HG03175 (cell line): ENCODE data around the gene HS6ST1.

Experiments used
- ATAC-seq: cut with Tn5 transposase; IDR thresholded peaks from one replicate; pipeline ENCODE4 v1.9.1; 2021; ENCODE audit warnings: mild to moderate bottlenecking, moderate library complexity; ENCODE audit not compliant: unreplicated experiment

The HS6ST1 gene

GRCh38 chr2:128300151-128301020 lies 18.3 kb downstream of the HS6ST1 start:
- ATAC-seq, result no peak

- no peak for ATAC-seq
Observed at GRCh38 chr2:128299628-128300027, 19.0 kb downstream of the HS6ST1 start.

GRCh38 chr2:128298846-128299507 lies 19.7 kb downstream of the HS6ST1 start:
- ATAC-seq, result no peak

DNA sequence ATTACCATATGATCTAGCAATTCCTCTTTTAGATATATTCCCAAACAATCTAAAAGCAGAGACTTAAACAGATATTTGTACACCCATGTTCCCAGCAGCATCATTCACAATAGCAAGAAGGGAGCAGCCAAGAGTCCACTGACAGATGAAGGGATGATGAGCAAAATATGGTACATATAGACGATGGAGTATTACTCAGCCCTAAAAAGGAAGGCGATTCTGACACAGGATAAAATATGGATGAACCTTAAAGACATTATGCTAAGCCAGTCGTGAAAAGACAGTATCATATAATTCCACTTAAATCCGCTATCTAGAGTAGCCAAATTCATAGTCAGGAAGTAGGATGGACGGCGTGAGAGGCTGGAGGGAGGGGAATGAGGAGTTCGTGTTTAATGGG lies 20.4 kb downstream of the HS6ST1 start:
- no peak for ATAC-seq

- ATAC-seq, result no peak
Observed at GRCh38 chr2:128293870-128294455, 24.7 kb downstream of the HS6ST1 start.

GRCh38 chr2:128293426-128293755 lies 25.3 kb downstream of the HS6ST1 start:
- ATAC-seq, result no peak

- no peak for ATAC-seq
Observed at GRCh38 chr2:128292599-128293425, 25.9 kb downstream of the HS6ST1 start.

- no peak for ATAC-seq
Observed at GRCh38 chr2:128291844-128292598, 26.6 kb downstream of the HS6ST1 start.

- no peak for ATAC-seq
Observed at GRCh38 chr2:128291161-128291843, 27.4 kb downstream of the HS6ST1 start.

- ATAC-seq, result no peak
Observed at GRCh38 chr2:128290356-128290755, 28.3 kb downstream of the HS6ST1 start.

GRCh38 chr2:128289439-128289838 lies 29.2 kb downstream of the HS6ST1 start:
- ATAC-seq, result no peak

DNA sequence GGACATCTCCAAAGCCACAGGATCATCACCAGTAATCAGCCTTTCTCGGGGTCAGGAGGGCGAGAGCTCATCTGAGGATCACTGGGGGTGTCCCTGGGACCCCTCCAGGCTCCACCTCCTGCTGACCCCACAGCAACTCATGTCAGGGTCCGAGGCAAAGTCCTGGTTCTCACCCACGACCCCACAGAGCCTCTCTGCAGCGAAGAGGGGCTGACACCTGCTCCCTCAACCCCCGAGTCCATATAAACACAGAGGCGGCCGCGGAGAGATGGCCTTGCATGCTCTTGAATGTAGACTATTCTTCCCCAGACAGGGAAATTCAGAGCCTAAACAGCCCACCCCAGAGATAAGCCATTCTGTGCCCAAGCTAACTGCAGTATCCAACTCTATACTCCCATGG lies 29.9 kb downstream of the HS6ST1 start:
- no peak for ATAC-seq

DNA sequence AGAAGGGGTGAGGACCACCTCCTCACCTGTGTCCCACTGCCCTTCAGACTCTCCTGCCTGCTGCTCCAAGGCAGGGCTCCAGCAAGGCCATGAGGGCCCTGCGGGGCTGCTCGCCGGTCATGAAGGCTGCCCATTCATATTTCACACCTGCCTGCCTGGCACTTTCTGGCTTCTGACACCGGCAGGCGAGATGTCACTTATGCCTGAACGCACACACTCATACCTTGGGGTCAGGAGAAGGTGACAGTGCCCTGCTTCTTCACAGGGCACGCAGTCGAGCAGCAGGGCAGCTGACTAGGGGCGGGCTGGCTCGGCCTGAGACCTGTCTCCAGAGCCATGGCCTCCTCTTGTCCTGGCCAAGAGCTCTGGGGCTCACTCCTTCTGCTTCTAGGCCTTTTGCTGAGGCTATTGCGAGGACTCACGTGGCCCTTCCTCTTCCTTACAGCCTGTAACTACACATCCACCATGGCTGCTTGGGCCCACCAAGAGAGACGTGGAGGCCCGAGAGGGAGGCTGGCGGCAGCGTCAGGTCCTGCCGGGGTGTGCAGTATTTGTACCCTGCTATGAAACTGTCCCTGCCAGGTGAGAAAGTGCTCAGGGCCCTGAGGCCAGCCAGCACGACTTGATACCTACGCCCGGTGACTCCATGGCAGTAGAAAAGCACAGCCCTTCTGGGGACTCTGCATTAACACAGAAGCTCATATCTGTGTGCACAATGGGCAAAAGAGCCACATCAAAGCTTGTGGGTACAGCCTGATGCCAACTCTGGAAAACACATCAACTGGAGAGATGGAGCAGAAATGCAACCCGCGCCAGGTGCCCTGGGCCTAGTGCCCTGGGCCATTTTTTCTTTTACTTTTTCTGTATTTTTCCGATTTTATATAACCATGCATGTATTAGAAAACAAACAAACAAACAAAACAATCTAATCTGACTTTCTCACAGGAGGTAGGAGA lies 30.6 kb downstream of the HS6ST1 start:
- no peak for ATAC-seq

GRCh38 chr2:128286905-128287779 lies 31.5 kb downstream of the HS6ST1 start:
- no peak for ATAC-seq

GRCh38 chr2:128286011-128286721 lies 32.5 kb downstream of the HS6ST1 start:
- no peak for ATAC-seq

GRCh38 chr2:128285329-128285931 lies 33.2 kb downstream of the HS6ST1 start:
- no peak for ATAC-seq

DNA sequence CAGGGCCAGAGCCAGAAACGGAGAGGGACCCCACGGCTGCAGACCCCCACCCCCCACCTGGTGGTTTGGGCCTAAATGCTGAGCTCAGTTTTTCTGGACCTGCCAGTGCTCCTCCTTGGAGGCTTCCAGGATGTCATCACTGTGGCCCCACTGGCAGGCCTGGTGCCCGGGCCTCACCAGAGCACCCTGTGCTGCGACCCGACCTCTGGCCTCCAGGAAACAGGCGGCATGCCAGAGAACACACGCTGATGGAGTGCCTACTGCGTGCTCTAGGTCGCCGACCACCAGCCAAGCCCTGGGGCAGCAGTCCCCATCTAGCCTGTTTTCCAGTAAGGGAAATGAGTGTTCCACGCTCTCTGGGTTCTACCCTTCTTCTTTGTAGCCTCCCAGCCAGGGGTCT lies 33.8 kb downstream of the HS6ST1 start:
- no peak for ATAC-seq
